NK-92 (cell line): Measurements from ENCODE around the gene BDKRB2.

ENCODE experiments used
- DNase-seq: peaks from one replicate; lab custom pipeline; 2025; ENCODE audit not compliant: unreplicated experiment; lab: John Stamatoyannopoulos, UW

The BDKRB2 gene

DNA sequence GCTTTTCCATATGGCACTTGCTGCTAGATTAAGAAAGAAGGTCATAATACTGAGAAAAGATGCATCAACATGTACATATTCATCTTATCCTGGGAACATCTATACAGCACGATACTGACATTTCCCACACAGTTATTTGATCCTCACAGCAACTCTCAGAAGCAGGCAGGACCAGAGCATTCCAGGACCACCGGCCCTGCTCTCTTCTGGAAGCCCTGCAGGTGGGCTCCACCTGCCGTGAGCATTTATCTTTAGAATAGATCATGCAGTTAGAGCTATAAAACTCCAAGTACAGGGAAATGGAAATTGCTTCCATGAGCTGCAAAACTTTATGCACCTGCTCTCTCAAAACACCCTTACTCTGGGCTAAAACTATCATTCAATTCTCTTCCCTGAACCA, 45.8 kb downstream of the BDKRB2 start:
- no peak for DNase-seq

DNA sequence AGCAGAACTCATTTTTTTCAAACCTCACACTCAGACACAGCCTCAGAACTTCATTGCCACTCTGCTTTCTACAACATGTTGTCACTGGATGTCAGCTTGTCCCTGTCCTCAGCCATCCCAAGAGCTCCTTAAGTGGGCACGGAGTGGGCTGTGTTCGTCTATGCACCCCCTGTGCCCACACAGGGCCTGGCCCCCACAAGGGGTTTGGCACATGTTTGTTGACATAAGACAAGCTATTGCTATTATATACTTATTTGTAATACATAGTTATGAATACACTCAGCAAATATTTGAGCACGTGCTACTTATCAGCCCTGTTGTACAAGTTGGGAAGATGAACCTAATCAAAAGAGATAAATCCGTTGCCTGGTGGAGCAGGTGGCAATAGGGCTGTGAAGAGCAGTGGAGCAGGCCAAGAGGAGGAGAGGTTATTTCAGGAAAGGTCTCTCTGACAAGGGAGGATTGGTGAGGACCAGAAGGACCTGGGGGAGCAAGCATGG, 47.1 kb downstream of the BDKRB2 start:
- no peak for DNase-seq

DNA sequence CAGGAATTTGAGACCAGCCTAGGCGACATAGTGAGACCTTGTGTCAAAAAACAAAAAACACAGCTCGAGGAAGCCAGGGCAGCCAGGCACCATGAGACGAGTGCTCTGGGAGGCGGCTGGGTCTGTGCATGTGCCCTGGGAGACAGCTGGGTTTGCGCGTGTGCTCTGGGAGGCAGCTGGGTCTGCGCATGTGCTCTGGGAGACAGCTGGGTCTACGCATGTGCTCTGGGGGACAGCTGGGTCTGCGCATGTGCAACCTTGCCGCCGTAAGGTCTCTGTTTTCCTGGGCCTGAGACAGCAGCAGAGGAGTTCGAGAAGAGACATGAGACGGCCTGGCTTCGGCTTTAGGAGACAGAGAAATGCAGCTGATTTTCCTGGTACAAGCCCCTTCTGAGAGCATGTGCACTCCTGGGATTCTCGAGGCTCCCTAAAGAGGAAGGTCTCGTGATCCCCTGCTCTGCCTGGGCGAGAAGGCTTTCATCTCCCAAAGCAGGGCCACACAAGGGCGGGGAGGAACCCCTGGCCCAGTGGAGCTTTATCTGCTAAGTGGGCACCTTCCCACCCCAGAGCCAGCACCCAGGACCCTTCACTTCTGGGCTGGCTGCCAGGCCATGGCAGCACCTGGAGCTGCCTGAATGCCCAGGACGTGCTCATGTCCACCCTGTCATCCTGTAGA, 47.8 kb downstream of the BDKRB2 start:
- no peak for DNase-seq

DNA sequence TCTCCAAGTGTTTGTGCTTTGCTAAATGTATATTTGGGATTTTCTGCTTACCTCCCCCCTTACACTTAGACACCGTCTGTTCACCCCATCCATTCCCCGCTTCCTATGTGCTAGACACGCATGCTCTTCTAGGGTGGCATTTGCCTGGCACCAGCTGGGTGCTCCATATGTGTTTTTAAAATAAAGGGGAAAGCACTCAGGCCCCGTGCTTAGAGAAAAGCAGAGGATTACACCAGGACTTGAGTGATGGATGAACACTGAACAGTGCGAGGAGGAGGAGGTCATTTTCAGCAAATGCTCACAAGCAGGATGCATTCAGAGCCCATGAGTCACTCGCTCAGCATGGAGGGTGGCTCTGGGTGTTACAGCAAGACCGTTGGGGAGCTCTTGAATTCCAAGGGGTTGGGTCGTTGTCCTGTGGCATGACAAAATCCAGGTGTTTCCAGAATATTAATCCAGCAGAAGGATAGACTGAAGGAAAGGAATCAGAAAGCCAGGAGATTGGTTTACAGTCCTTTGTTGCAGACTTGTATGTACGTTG, 48.4 kb downstream of the BDKRB2 start:
- DNase-seq: no peak

DNA sequence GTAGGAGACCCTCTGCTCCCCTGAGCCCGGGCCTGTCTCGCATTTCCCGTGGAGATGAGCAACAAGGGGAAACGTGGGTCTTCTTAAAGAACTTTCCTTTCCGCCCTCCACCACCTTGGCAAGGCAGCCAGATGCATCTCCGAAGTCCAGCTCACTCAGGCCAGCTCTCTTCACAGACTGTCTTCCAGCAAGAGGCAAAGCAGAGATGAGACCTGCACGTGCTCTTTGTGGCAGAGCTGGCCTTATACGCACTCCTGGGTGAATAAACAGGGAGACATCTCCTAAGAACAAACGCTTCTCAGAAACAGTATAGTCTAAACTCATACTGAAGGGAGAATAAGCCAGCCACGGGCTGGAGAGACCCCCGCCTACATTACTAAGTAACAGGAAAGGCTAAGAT, 50.0 kb downstream of the BDKRB2 start:
- no peak for DNase-seq

DNA sequence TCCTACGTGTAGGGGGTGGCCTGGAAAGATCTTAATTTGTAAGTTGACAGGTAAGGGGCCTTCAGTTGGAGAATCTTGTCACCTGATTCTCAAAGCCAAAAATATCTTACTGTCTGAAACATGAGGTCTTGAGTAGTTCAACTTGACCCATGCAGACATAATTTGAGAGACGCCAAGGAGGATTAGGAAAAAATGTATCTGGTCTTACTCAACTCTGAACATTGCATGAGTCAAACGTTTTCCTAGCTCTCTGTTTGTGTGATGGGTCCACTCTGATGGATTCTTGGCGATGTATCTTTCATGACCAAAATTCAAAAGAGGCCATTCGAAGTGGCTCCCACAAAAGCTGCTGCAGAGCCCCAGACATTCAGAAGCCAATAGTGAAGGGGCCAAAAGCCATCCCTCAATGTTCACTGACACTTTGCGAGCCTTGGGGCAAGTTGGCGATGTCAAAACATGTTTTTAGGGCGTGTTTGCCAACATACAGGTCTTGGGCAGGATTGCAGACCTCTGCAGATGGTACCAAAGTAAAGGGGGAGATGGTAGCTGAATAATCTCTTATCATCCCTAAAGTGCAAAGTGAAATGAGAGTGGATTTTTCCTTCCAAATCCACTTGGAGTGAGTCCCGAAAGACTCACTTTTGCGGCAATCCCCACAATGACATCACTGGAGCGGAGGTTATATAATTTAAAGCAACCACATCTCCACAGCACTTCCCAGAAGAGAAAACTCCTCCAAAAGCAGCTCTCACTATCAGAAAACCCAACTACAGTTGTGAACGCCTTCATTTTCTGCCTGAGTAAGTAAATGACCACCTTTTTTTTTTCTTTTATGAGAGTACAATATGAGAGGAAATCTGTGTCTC, 51.1 kb downstream of the BDKRB2 start, which contains the start of gene BDKRB1:
Gene BDKRB1 (plus strand): TSS at position 710 of the 866 bp plus-strand sequence. CDS start 7,473 bp downstream, outside the sequence.
- DNase-seq: no peak

DNA sequence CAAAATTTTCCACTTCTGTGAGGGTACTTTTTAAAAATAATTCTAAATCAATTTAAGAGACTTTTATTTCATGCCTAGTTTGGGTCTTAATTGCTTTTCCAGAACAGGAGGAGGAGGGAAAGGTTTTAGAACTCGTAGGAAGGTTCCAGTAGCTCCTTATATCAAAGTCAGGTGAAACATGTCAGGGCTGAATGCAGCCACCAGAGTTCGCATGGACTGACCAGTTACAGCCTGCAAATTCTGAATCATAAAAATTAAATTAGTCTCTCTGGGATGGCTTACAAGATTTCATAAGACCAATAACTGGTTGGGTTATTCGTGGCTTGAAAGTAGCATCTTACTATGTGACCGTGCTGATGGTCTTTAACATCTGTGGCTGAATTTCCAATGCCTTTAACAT, 51.8 kb downstream of the BDKRB2 start:
- DNase-seq: no peak

DNA sequence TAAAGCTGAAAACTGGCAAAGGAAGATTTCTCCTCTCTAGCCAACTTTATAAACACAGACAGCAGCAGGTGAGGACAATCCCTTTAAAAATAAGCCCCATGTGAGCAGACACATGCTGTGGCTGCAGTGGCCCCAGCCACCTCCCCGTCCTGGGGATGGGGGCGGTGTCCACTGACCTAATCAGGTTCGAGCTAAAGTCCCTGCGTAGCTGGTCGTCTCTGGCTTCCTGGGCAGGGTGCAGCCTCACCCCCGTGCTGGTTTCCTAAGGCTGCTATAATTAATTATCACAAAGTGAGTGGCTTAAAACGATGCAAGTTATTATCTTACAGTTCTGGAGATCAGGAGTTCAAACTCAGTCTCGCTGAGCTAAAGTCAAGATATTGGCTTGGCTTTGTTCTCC, 52.4 kb downstream of the BDKRB2 start:
- DNase-seq: no peak

DNA sequence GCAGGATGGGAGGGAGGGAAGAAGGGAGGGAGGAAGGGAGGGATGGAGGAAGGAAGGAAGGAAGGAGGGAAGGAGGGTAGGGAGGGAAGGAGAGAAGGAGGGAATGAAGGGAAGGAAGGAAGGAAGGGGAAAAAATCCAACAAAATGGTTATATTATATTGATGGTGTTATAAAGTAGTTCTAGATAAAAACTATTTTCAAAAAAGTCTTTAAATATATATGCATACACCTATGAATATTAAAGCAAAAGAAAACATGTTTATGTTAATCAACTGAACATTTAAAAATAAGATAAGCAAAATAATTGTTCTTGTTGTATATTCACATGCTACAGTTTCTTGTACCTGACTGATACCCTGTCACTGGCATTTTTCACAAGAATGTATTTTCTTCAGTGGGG, 53.3 kb downstream of the BDKRB2 start:
- DNase-seq: no peak

DNA sequence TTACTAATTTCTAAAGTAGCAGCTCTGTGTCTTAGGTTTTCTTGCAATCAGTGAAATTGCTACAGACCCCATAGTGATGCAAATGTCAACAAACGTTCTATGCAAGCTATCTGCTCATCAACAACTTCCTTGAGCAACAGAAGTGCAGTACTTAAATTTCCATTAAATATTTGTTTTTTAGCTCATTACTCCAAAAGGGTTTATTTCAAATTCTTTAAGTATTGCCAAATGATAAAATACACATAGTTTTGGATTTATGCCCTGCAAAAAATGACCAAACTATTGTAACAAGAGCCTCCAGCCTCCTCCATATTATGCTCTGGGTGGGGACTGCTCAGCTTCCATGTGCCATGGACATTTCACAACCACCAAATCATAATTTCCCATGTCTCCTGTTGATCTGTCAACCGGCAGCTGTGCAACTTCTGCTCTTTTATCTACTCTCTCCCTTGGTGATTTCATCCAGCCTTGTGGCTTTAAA, 55.7 kb downstream of the BDKRB2 start:
- no peak for DNase-seq

DNA sequence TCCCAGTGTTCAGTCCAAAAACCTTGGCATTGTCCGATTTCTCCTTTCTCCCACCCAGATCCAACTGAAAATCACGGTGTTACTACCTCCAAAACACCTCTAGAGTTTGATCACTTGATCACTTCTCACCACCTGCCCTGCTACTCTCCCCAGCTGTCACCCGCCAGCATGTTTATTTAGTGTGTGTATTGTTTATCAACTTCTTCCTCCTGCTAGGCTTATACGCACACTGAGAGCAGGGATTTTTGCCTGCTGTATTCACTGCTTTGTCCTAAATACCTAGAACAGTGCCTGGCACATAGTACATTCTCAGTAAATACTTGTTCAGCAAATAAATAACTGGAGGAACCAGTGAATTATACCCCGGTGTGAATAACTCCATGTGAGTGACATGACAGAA, 56.4 kb downstream of the BDKRB2 start:
- DNase-seq: no peak

DNA sequence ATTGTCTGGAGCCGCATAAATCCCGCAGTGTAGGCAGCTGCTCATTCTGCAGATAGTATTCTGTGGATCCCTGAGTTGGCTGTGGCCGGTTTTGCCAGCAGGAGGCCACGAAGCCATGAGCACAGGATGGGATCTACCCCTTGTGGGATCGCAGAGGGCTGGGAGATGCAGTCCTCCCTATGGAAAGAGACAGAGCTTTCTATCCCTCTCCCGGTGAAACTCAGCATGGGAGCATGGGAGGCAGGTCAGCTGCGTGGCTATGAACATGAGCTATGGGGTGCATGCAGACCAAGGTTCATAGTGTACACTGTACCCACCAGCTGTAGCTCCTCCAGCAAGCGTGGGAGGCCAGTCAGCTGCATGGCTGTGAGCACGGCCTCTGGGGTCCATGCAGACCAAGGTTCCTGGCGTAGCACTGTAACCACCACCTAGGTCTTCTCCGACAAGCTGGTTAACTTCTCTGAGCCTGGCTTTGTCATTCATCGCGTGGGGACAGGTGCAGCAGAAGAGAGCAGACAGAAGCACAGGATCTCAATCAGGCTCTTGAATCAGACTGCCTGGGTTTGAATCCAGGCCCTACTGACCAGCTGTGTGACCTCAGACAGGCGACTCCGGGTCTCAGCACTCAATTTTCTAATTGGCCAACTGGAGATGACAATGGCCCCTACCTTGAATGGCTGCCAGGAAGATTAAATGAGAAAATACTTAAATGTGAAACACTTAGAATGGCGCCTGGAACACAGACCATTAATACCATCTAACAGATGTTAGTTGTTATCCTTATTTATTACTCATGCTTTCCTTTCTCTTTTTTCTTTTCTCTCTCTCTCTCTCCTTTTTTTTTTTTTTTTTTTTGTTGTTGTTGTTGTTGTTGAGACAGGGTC, 57.4 kb downstream of the BDKRB2 start:
- no peak for DNase-seq

DNA sequence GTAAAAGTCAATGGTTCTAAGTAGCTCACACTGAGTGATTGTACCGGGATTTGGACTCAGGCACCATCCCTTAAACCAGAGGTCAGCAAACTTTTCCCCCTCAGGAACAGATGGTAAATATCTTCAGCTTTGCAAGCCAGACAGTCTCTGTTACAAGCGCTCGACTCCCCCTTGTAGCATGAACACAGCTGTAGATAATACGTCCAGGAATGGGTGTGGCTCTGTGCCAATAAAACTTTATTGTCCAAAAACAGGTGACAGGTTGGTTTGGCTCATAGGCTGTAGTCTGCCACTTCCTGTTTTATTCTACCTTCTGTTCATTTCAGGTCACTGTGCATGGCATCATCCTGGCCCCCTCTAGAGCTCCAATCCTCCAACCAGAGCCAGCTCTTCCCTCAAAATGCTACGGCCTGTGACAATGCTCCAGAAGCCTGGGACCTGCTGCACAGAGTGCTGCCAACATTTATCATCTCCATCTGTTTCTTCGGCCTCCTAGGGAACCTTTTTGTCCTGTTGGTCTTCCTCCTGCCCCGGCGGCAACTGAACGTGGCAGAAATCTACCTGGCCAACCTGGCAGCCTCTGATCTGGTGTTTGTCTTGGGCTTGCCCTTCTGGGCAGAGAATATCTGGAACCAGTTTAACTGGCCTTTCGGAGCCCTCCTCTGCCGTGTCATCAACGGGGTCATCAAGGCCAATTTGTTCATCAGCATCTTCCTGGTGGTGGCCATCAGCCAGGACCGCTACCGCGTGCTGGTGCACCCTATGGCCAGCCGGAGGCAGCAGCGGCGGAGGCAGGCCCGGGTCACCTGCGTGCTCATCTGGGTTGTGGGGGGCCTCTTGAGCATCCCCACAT, 58.9 kb downstream of the BDKRB2 start:
- no peak for DNase-seq

DNA sequence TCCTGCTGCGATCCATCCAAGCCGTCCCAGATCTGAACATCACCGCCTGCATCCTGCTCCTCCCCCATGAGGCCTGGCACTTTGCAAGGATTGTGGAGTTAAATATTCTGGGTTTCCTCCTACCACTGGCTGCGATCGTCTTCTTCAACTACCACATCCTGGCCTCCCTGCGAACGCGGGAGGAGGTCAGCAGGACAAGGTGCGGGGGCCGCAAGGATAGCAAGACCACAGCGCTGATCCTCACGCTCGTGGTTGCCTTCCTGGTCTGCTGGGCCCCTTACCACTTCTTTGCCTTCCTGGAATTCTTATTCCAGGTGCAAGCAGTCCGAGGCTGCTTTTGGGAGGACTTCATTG, 59.5 kb downstream of the BDKRB2 start:
- no peak for DNase-seq

DNA sequence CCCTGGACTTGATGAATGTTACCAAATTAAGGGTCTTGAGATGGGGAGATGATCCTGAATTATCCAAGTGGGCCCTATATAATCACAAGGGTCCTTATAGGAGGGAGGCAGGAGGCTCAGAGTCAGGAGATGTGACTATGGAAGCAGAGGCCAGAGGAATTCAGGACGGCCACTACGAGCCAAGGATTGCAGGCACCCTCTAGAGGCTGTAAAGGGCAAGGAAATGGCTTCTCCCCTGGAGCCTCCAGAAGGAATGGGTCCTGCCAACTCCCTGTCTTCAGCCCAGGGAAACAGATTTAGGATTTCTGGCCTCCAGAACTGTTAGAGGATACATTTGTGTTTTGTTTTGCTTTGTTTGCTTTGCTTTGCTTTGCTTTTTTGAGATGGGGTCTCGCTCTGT, 60.2 kb downstream of the BDKRB2 start:
- no peak for DNase-seq

DNA sequence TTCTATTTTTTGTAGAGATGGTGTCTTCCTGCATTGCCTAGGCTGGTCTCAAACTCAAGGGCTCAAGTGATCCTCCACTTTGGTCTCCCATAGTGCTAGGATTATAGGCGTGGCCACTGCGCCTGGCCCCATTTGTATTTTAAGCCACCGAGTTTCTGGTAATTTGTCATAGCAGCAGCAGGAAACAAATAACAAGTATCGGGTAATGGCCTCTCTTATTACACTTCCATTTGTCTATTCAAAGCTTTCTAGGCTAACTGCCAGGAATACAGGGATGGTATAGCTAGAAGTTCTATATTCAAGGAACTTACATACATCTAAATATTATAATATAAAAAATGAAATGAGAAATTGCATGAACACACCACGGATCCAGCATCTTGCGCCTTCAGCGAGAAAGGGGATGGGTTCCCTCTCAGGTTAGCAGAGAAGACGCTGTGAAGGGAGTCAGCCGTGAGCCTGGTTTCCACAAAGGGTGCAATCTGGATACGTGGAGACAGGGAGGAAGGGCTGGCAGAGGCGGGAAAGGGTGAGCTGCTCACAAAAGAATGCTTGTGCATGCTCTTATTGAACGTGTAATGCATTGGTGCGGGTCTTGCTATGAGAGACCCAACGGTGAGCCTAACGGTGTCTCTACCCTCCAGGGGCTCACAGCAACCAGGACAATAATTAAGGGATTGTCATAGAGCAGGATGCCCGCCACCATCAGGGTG, 60.9 kb downstream of the BDKRB2 start:
- no peak for DNase-seq

DNA sequence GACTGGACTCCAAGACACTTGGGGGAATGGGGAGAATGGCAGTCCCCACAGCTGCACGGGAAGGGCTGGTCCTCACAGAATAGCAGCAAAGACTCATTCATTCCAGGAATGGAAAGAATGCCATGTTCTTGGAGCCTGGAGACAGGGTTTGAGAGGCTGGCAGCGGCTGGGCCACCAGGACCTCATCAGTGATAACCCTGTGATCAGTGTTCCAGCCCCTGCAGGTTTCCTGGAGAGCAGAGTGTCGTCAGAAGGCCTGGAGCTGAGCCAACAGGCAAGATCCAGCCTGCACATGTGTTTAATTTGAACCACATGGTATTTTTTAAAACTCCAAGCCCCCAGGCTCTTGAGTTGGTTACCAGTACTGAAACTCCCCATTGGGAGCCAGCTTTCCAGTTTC, 62.7 kb downstream of the BDKRB2 start:
- no peak for DNase-seq

DNA sequence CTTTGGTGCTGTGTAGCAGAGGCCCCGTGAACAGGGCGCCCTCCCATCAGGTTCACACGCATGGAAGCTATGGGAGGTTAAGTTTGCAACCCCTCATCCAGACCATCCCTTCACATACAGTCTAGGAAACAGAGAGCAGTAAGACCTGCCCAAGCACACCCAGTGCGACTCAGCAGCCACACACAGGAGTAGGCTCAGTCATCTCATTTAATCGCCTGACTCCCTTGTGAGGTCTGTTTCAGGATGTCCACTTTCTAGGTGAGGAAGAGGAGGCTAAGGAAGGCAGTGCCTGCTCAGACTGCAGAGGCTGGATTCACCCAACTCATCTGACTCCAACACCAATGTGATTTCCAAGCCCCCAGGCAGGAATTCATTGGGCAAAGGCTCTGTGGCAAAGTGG, 63.3 kb downstream of the BDKRB2 start:
- DNase-seq: no peak
